Nucleus accumbens (tissue), 56 donors: ENCODE results near the gene CARD11.
"Not testable (repeated sequence)": the region's sequence is repeated elsewhere in the genome, so short reads cannot be mapped to it uniquely, and the experiment has no call there.

Source experiments
- DNase-seq, 56 donors: peaks; one replicate each; lab custom pipeline; 2025; lab: John Stamatoyannopoulos, UW

Gene CARD11

GRCh38 chr7:3065724-3066143 is 22.1 kb upstream of the CARD11 start:
- DNase-seq: peak in 1 of 56 donors; percentile 21

- DNase-seq: no peak
Observed at GRCh38 chr7:3064067-3064466, 20.4 kb upstream of the CARD11 start.

- DNase-seq: no peak
Observed at GRCh38 chr7:3063016-3063753, 19.5 kb upstream of the CARD11 start.

- DNase-seq: no peak
Observed at GRCh38 chr7:3057066-3057420, 13.4 kb upstream of the CARD11 start.

GRCh38 chr7:3056234-3057065 is 12.8 kb upstream of the CARD11 start:
- no peak for DNase-seq

GRCh38 chr7:3055626-3056025 is 12.0 kb upstream of the CARD11 start:
- no peak for DNase-seq

- DNase-seq: no peak
Observed at GRCh38 chr7:3042861-3043489, 692 bp downstream of the CARD11 start.

- no peak for DNase-seq
Observed at GRCh38 chr7:3041986-3042675, 1.5 kb downstream of the CARD11 start.

GRCh38 chr7:3039787-3040186 is 3.9 kb downstream of the CARD11 start:
- no peak for DNase-seq

- DNase-seq: not testable (repeated sequence)
Observed at GRCh38 chr7:3038011-3038410, 5.7 kb downstream of the CARD11 start.

- DNase-seq: no peak
Observed at GRCh38 chr7:3037259-3037658, 6.4 kb downstream of the CARD11 start.

GRCh38 chr7:3034591-3035150 is 9.0 kb downstream of the CARD11 start:
- DNase-seq: no peak

GRCh38 chr7:3033581-3033980 is 10.1 kb downstream of the CARD11 start:
- DNase-seq: peak in 3 of 56 donors; percentile 0 to 26 (median 20)

GRCh38 chr7:3033136-3033535 is 10.5 kb downstream of the CARD11 start:
- no peak for DNase-seq

- DNase-seq: no peak
Observed at GRCh38 chr7:3032256-3032655, 11.4 kb downstream of the CARD11 start.

- DNase-seq: no peak
Observed at GRCh38 chr7:3029138-3029537, 14.5 kb downstream of the CARD11 start.

- no peak for DNase-seq
Observed at GRCh38 chr7:3028758-3029093, 14.9 kb downstream of the CARD11 start.

- DNase-seq: peak in 21 of 56 donors; percentile 0 to 41 (median 9)
Observed at GRCh38 chr7:3028071-3028757, 15.5 kb downstream of the CARD11 start.

- DNase-seq: no peak
Observed at GRCh38 chr7:3027005-3027845, 16.4 kb downstream of the CARD11 start.
